ENCODE data around the gene CCDC88C. TPM values are rescaled to one million over a fixed set of nuclear protein-coding genes. Genes with fewer than 3 reads are reported as not detected.

CCDC88C gene
- total RNA-seq, 2 donors from 2014 or later, result 98.8 to 113 TPM

DNA sequence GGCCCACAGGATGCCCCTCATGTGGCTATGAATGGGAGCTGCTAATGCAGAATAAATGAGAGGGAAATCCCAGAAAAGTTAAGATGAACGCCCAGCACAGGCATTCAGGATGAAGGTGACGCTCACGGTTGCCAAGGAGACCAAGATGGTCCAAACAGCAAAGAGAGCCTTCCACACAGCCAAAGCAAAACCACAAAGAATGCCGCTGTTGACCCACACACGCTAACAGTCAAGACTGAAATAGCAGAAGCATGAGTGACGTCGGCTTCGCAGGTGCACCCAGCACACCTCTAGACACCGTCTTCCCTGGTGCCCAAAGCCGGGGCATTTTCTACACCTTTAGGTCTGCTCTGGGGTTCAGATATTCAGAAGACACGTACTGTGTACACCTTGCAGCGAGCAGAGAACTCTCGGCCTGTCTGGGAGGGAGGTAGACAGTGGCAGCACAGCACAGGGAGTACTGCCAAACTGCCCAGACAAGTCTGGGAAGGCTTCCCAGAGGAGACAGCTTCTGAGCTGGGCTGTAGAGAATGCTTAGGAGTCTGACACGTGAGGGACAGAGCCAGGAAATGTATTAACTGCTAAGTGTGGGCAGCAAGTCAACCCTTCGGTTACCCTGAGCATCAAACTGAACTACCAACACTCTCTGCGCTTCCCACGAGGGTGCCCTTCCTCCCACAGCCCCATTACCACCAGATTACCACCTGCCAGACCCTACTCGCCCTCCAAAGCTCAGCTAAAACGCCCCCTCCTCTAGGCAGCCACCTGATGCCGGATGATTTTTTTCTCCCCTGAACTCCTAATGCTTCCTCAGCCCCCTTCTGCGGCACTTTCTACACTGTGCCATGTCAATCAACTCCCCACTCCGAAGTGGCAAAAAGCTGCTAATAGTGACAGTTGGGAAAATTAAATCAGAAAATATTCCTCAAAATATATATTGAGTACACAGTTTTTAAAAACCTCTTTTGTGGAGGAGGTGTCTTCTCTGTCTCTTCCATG, 50.1 kb downstream of the CCDC88C start:
- ATAC-seq (peak; percentile 78 to 85), DNase-seq (ENCODE audit: low spot score in 2 of 2) (peak; percentile 60 to 72)
- H3K27ac Mint-ChIP-seq, result peak overlapping the region; percentile 61 to 89
- H3K9me3 Mint-ChIP-seq, result no peaks in the 10 kb centered on the region
- H3K36me3 Mint-ChIP-seq, result no peaks in the 10 kb centered on the region

DNA sequence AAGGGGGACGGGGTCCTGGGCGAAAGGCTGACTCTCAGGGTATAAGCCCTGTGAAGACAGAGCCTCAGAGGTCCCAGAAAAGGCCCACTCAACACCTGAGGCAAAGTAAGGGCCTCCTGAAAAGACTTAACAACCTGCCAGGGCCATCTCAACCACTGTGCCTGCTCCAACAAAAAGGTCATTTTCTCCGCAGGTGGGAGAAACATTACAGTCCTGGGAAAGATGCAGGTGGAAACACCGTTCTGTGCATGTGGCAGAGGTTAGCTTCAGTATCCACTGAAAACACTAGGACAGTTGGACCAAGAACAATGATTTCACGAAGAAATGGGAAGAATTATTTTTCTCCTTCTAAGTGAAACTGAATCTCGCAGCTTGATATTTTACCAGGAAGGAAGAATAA, 50.9 kb downstream of the CCDC88C start:
- Mint-ChIP-seq H3K9me3 (no peaks in the 10 kb centered on the region), H3K27ac (peak overlapping the region; percentile 61 to 89), H3K36me3 (no peaks in the 10 kb centered on the region)
- DNase-seq (ENCODE audit: low spot score in 2 of 2), result no peak
- ATAC-seq, result no peak

DNA sequence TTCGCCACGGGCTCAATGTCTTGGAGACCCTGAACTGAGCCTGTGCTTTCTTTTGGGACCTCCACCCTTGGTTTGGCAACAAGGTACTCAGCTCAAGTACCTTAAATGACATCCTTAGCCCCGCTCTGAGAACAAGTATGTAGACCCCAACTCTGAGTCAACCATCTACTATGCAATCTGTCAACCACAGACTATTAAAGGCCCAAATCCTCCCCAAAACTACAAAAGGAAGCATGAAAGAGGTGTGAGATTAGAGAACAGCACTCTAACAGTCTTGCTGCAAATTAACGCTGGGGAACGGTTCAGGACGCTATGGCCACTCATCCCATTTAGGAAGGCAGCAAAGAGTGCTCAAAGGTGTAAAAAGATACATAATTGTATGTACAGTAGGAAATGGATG, 52.1 kb downstream of the CCDC88C start:
- no peak for ATAC-seq

DNA sequence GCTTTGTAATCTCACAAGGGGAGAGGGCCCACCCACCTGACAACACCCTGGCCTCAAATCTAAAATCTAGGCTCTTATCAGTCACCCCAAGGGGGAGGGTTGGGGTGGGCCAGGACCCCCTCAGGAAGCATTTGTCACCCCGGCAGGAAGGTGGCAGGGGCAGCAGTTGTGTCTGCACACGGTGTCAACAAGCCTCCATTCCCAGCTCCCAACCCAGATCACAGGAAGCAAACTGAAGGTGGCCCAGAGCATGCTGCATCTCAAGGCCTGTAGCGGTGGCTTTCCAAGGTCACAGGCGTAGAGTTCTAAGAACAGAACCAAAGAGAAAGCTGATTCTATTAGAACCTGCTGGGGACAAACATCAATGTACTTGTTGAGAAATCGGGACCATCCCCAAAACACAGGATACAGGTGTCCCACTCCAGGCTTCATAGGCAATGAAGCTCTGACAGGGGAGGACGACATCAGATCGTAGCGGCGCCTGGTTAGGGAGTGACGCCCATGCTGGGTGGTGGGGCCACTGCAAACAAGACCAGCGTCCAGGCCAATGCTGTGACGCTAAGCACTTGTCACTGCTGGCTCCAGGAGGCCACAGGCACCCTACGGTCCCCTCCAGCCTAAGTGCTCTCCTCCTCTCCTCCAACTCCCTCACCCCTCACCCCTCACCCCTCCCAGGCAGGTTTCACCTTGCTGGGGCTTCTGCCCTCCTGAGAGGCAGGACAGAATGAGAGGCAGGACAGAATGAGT, 52.9 kb downstream of the CCDC88C start:
- Mint-ChIP-seq H3K36me3 (no peaks in the 10 kb centered on the region), H3K9me3 (no peaks in the 10 kb centered on the region), H3K27ac (peak overlapping the region in 1 of 2 donors; percentile 20)
- no peak for ATAC-seq
- no peak for DNase-seq (ENCODE audit: low spot score in 2 of 2)

More for the DNA sequence above, 52.1 kb downstream of the CCDC88C start:
- H3K27ac Mint-ChIP-seq, result peak overlapping the region; percentile 89 to 92
- H3K36me3 Mint-ChIP-seq, result no peaks in the 10 kb centered on the region
- DNase-seq (ENCODE audit: low spot score in 2 of 2), result no peak
- no peaks in the 10 kb centered on the region for H3K9me3 Mint-ChIP-seq

DNA sequence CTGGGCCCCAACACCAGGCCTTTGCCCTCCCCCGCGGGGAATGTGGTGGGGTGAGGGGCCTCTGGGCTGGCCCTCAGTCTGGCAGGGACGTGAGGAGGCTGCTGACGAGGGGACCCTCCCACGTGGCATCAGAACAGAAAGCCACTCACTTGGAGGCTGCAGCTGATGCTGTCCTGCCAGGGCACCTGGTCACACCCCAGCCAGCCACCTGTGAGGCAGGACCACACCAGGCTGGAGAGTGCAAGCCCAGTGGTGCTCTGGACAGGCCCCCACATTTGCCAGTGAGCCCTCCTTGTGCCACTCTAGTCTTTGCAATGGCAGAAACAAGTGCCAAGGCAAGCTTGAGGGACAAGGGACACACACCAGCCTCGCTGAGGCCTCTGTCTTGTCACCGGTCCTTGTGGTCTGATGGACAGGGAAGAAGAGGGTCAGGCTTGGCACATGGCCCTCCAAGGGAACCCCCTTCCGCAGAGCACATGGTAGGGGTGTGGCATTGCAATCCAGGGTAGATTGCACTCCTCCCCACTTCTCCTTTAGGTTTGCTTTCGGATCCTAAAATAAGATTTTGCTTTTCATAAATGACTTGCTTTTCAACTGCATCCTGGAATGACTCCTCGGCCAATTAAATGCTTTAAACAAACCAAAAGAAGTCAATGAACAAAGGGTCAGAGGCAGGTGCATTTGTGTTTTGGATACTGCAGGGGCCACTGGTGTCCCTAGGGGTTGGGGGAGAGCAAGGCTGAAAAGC, 53.7 kb downstream of the CCDC88C start:
- H3K9me3 Mint-ChIP-seq, result no peaks in the 10 kb centered on the region
- ATAC-seq (no peak), DNase-seq (ENCODE audit: low spot score in 2 of 2) (no peak)
- peak overlapping the region; percentile 20 to 29 for H3K27ac Mint-ChIP-seq
- H3K36me3 Mint-ChIP-seq, result peaks cover 4 to 5% of the 10 kb centered on the region in 2 donors

DNA sequence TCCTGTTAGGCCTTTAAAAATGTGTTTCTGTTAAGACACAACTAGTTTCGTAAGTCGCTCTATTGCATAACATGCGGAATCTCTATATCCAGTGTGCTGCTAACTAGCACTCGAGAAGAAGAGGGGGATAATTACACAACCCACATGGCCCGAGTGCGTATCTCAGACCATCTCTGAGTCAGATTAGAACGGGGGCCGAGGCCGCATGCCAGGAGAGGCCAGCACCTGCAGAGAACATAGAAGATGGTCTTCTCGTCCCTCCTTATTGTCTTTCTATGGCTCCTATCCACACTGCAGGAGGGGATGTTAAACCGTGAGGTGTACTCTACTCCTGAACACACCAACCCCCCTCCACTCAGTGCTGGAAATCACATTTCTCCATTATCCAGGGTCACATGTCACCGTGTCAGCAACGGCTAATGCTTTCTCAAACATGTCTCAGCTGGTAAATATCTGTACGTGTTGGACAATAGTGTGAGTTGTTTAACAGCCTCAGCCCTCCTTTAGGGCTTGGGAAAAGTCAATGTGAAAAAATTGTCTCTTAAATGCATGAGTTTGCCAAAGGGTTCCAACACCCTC, 56.3 kb downstream of the CCDC88C start:
- ATAC-seq, result no peak
- DNase-seq (ENCODE audit: low spot score in 2 of 2), result no peak
- Mint-ChIP-seq H3K9me3 (no peaks in the 10 kb centered on the region), H3K36me3 (peaks cover 4 to 14% of the 10 kb centered on the region in 2 donors), H3K27ac (no peak overlapping the region)

DNA sequence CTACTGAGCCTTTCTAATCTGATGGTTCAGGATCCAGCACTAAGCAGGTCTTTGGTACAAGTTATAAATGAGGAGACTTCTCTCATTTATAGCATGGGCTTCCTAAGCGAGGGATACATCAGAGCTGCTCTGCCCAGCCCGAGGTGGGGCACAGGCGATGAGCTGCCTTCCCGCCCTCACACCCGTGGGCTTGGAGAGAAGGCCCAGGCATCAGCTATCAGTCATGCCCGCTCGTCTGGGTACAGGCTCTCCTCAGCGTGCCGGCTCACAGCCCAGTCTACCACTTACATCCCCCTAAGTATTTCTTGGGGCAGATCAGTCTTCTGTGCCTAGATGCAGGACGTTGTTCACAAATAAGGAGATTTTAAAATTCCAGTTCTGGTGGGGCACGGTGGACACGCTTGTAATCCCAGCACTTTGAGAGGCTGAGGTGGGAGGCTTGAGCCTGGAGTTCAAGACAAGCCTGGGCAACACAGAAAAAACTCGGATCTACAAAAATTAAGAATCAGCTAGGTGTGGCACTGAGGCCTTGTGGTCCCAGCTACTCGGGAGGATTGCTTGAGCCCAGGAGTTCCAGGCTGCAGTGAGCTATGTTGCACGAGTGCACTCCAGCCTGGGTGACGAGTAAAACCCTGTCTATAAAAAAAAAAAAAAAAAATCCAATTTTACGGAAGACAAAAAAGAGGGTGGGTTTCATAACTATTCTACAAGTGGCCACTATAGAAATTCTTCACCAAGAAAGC, 57.0 kb downstream of the CCDC88C start:
- no peak for ATAC-seq
- Mint-ChIP-seq H3K36me3 (peaks cover 4 to 17% of the 10 kb centered on the region in 2 donors), H3K27ac (peak overlapping the region in 1 of 2 donors; percentile 56), H3K9me3 (no peaks in the 10 kb centered on the region)
- no peak for DNase-seq (ENCODE audit: low spot score in 2 of 2)

DNA sequence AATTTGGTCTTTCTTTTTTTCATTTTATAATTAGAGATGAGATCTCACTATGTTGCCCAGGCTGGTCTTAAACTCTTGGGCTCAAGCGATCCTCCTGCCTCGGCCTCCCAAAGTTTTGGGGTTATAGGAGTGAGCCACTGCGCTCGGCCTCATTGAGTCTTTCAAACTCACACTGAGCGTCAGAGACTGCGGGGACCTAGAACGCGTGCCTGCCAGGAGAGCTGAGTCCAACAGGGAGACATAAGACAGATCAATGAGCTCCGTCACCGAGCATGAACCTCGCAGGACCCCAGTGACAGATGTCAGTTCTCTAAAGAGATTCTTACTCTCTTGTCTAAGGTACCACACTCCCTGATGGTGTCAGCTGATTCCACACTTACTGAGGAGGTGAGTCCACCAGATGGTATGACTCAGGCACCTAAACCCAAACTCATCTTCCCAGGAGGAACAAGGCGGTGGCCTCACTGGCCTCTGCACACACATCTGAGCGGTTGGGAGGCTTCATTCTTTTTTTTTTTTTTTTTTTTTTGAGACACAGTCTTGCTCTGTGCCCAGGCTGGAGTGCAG, 58.9 kb downstream of the CCDC88C start:
- ATAC-seq, result peak in 1 of 2 donors; percentile 53
- no peak for DNase-seq (ENCODE audit: low spot score in 2 of 2)
- peak overlapping the region in 1 of 2 donors; percentile 68 for H3K27ac Mint-ChIP-seq
- H3K9me3 Mint-ChIP-seq, result no peaks in the 10 kb centered on the region
- H3K36me3 Mint-ChIP-seq, result peaks cover 10 to 25% of the 10 kb centered on the region in 2 donors

DNA sequence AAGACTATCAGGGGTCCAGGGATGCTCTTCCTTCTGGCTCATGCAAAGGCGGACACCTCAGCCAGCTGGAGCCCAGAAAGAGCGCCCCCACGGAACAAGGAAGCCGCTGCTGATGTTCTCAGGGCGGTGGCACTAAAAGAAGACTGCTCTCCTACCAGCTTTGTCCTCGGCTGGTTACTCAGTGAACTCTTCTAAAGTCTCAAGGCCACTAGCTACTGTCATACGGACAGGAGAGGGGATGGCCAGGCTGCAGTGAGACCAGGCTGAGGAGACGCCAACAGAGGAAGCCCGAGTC, 59.6 kb downstream of the CCDC88C start:
- Mint-ChIP-seq H3K9me3 (no peaks in the 10 kb centered on the region), H3K36me3 (peaks cover 10 to 25% of the 10 kb centered on the region in 2 donors), H3K27ac (no peak overlapping the region)
- ATAC-seq, result no peak
- no peak for DNase-seq (ENCODE audit: low spot score in 2 of 2)

DNA sequence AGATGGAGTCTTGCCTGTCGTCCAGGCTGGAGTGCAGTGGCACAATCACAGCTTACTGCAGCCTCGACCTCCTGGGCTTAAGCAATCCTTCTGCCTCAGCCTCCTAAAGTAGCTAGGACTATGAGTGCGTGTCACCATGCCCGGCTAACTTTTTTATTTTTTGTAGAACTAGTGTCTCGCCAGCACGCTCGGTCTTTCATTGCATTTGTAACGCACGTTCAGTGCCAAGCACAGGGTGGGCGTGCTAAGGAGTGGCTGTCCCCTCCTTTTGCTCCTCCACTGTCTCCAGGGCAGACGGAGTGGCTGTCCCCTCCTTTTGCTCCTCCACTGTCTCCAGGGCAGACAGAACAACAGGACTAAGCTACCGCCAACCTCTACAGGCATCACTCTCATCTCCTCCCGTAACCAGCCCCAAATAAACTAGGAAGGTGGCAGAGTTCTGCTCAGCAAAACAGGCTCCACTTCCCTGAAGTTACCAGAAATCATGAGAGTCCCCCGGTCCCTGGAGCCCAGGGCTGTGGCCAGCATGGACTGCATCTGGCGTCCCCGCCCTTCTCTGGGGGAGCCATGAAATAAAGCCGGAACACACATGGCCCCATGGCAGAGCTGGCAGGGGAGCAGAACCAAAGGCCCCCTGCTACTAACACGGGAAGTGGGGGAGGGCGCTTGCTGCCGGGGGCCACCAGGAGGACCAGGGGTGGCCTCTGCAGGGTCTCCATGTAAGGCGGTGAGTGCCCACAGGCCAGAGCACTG, 60.2 kb downstream of the CCDC88C start:
- ATAC-seq, result no peak
- Mint-ChIP-seq H3K27ac (peak overlapping the region in 1 of 2 donors; percentile 58), H3K36me3 (peaks cover 10 to 27% of the 10 kb centered on the region in 2 donors), H3K9me3 (no peaks in the 10 kb centered on the region)
- no peak for DNase-seq (ENCODE audit: low spot score in 2 of 2)

DNA sequence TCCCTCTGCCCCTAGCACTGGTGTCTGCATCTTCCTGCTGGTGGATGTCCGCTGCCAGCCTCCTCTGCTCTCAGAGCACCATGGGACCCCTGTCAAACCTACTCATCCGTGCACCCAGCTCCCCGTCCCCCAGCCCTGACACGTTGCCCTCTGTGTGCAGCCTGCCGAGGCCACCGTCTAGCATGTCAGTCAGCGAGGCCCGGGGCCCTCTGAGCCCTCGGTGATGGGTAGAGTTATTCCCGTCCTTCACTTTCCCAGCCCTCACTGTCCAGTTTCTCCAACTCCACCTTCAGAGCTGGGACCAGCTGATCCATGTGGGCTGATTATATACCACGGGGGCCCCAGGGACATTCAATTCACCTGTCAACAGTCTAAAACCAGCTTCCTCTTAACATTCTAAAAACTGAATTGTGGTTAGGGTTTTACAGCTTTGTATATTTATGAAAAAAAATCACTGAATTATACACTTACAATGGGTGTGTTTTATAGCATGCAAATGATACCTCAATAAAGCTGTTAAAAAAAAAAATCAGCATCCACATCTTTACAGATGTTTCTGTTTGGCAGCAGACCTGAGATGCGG, 61.3 kb downstream of the CCDC88C start:
- no peak for ATAC-seq

DNA sequence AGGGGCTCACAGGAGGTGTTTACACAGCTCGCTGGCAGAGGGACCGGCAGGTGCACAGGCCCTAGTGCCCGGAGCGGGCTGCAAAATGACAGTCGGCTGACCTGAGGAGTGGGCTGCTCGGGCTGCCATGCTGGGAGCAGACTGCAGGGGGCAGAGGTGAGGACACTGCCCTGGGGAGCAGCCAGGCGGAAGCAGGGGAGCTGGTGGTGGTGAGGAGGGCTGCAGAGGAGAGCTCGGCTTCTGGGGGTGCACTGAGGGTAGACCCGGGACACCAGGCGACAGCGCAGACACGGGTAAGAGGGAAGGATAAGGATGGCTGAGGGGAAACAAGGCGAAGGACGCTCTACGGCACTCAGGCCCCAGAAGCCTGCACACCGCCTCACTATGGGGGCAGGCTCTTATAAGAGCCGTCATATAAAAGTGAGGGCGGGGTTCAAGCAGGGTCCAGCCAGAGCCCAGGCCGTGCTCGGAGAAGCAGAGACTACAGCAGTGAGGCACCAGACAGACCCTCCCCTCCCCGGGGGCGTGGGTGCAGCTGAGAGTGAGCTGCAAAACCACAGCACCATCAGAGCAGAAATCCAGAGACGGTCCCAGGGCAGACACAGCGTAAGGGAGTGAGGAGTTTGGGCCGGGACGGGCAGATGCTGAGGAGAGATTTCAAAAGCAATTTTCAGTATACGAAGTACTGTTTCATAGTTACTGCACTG, 62.5 kb downstream of the CCDC88C start:
- peak overlapping the region; percentile 33 to 40 for H3K27ac Mint-ChIP-seq
- DNase-seq (ENCODE audit: low spot score in 2 of 2), result peak in 1 of 2 donors; percentile 59
- peaks cover 10 to 38% of the 10 kb centered on the region in 2 donors for H3K36me3 Mint-ChIP-seq
- peak; percentile 24 to 25 for ATAC-seq
- no peaks in the 10 kb centered on the region for H3K9me3 Mint-ChIP-seq

More for the DNA sequence above, 61.3 kb downstream of the CCDC88C start:
- DNase-seq (ENCODE audit: low spot score in 2 of 2), result no peak
- H3K36me3 Mint-ChIP-seq, result peaks cover 10 to 32% of the 10 kb centered on the region in 2 donors
- peak overlapping the region; percentile 64 to 89 for H3K27ac Mint-ChIP-seq
- no peaks in the 10 kb centered on the region for H3K9me3 Mint-ChIP-seq

DNA sequence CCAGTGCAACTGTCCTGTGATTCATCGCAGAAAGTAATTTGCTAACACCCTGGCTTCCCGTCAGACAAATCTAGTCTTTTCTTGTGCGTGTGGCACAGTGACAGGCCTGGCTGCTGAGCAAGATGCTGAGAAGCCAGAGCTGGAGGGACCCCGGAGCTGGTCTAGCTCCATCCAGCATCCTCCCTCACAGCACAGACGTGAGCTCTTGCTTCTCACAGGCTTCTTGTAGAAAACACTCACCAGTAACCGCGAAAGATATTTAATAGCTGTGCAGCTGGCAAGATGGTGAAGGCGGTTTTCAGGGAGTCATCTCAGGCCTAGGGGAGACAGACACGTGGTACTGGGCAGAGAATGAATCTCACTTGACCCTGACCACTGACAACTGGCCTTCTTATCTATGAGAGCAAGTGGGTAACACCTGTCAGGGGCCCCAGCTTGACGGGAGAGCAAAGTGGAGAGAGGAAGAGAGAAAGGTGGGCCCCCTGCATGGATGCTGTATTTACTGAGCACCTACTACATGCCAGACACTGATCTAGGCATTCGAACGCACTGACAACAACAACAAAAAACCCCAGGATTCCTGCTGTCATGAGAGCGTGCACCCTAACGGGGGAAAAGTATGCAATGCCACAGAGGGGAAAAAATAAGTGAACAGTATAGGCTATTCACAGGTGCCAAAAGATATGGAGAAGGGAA, 63.3 kb downstream of the CCDC88C start:
- Mint-ChIP-seq H3K27ac (peak overlapping the region; percentile 26 to 33), H3K9me3 (no peaks in the 10 kb centered on the region), H3K36me3 (peaks cover 8 to 37% of the 10 kb centered on the region in 2 donors)
- ATAC-seq, result no peak
- DNase-seq (ENCODE audit: low spot score in 2 of 2), result no peak

Data from activated naive CD4-positive, alpha-beta T cell treated with anti-CD3 and anti-CD28 coated beads, Interleukin-2, amount 50 U/mL, for 72 hours (primary cell).